AG10803 (cell line): ENCODE measurements around the gene PLXDC2.

ENCODE experiments used
- DNase-seq: peaks from one replicate; pipeline ENCODE4 v3.0.0; 2010; ENCODE audit warnings: low read depth
- H3K4me3 ChIP-seq: 2 replicates; pipeline ENCODE4 v1.5.1; 2011; ENCODE audit warnings: mild to moderate bottlenecking, low read length, control low read depth
- TF ChIP-seq, protein P1 (sequence below): conservative IDR thresholded peaks from 2 replicates; pipeline ENCODE4 v1.5.1; 2011; ENCODE audit warnings: mild to moderate bottlenecking, low read length, control low read depth, inconsistent platforms

Gene PLXDC2

DNA sequence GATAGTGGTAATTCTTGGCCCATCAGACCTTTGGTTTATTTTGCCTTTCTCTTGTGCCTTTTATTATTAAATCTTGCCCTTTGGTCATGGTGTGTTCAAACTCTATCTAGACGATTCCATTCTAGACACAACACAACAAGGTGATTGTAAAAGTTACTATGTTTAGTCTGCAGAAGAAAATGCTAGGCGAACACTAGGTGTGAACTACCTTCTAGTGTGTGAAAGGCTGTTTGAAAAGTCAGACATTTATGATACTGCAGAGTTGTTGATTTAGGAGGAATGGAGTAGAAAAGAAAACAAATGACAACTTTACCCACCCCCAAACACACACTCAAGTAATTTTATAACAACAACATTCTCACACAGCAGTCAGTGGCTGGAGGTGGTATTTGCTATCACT is 103.4 kb downstream of the PLXDC2 start:
- no peak overlapping the region for H3K4me3 ChIP-seq
- DNase-seq = no peak
- TF ChIP-seq, protein P1, sequence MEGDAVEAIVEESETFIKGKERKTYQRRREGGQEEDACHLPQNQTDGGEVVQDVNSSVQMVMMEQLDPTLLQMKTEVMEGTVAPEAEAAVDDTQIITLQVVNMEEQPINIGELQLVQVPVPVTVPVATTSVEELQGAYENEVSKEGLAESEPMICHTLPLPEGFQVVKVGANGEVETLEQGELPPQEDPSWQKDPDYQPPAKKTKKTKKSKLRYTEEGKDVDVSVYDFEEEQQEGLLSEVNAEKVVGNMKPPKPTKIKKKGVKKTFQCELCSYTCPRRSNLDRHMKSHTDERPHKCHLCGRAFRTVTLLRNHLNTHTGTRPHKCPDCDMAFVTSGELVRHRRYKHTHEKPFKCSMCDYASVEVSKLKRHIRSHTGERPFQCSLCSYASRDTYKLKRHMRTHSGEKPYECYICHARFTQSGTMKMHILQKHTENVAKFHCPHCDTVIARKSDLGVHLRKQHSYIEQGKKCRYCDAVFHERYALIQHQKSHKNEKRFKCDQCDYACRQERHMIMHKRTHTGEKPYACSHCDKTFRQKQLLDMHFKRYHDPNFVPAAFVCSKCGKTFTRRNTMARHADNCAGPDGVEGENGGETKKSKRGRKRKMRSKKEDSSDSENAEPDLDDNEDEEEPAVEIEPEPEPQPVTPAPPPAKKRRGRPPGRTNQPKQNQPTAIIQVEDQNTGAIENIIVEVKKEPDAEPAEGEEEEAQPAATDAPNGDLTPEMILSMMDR = no peak

DNA sequence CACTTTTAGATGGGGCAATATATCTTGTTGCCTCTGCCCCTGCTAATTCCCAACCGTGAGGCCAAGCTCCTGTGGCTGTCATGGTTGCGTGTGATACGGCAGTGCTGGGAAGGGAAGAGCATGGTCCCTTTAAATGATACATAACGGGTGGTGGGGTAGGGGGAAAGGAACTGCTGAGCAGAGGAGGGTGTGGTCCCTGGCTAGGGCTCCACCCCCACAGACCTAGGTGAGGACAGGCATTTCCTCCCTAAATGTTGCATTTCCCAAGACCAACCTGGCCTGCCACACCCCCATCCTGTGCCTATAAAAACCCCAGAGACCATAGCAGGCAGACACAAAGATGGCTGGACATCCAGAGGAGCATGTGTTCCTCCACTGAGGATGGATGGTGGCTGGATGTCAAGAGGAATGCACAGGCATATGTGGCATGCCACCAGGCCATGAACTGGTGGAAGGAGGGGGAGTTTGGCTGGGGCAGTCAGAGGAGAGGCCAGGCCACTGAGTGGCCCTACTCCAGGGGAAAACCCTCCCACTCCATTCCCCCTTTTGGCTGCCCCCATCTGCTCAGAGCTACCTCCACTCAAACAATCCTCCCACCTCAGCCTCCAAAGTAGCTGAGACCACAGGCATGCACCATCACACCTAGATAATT is 104.0 kb downstream of the PLXDC2 start:
- no peak for DNase-seq
- TF ChIP-seq, protein P1 = no peak
- no peak overlapping the region for H3K4me3 ChIP-seq

- TF ChIP-seq, protein P1 = no peak
- H3K4me3 ChIP-seq = no peak overlapping the region
- DNase-seq = peak; percentile 84
Observed at GRCh38 chr10:19921300-19922140, 105.3 kb downstream of the PLXDC2 start.

DNA sequence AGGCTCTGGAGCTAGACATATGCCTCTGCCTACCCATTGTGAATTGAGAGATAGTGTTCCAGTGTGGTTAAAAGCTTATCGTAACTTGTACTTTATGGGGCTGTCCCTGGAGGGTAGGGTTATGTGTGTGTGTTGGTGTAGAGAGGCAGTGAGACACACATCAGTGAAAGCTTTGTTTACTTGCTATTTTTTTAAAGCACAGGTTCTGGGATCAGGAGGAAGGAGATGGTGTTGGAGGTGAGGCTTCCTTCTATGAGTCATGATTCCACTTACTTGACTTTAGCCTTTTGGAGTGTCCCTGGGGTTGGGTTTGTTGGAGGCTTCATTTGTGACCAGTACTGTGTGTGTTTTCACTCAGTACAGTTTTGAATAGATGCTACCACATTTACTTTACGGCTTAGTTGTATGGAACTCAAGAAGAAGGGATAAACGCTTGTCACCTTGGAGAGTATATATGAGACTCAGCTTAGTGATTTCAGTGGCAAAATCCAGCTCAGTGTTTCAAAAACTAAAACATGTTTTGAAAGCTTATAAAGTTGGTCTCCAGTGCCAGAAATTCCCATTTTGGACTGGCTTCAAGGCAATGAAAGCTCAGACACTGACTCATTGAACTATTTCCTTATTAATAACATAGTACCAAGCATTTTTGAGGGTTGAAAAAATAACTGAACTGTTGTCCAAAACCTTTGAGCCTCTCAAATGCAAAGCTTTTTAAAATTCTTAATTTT is 106.2 kb downstream of the PLXDC2 start:
- DNase-seq = peak; percentile 82
- TF ChIP-seq, protein P1 = no peak
- no peak overlapping the region for H3K4me3 ChIP-seq

DNA sequence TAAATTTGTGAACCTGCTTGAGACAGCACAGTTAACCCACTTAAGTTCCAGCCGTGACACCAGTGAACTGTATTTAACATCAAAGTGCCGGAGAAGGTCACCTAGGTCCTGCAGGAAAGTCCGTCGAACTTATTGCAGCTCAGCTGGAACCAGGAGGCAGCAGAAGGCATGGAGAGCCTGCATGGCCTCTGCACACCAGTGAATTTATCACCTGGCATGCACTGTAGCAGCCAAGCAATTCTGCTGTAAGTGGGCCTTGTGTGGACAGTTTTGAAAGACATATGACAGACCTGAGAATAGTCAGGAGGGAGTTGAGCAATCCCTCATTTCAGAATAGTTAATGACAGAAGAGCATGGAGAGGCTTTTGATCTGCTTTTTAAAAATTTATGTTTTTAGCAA is 108.8 kb downstream of the PLXDC2 start:
- no peak for DNase-seq
- H3K4me3 ChIP-seq = no peak overlapping the region
- TF ChIP-seq, protein P1 = no peak

GRCh38 chr10:19928936-19929335 is 112.7 kb downstream of the PLXDC2 start:
- no peak overlapping the region for H3K4me3 ChIP-seq
- no peak for DNase-seq
- TF ChIP-seq, protein P1 = no peak
